ENCODE results near the gene SRSF9. TPM values are rescaled to one million over a fixed set of nuclear protein-coding genes. Genes with fewer than 3 reads are reported as not detected.

The SRSF9 gene
- total RNA-seq, 1 donor from 2014 or later: 115 TPM

DNA sequence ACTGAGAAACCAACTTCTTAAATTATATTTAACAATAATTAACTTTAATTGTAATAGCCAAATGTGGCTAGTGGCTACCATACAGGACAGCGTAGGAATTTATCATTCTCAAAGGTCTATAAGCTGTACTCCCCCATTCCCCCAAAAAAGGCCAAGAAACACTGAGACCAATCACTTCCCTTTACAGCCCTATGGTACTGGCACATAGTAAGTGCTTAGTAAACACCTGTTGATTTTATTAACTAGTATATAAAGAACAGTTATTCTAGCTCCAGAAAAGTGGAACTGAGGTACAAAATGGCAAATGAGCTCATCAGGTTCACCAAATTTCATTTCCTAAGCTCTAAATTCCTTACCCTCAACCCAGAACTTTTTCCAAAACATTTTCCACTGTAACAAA is 6.1 kb upstream of the SRSF9 start:
- intact Hi-C loops (cut with DNase I): no loop called here

DNA sequence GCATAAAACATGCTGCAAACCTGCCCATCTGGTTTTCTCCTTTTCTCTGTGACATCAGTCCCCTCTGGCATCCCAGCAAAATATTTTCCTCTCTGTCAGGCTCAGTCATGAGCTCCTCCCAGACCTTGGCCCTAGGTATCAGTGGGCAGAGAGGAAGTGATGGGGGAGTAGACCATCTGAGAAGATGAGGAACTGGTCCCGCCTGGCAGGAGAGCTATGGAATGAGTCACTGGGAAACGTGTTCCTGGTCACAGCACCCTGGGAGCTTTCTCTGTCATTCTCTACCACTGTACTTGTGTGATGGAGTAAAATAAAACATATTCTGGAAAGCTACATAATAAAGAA is 5.0 kb upstream of the SRSF9 start:
- peak; percentile 19 to 40 for ATAC-seq
- no peaks in the 10 kb centered on the region for H3K36me3 ChIP-seq
- TF ChIP-seq, protein P1, sequence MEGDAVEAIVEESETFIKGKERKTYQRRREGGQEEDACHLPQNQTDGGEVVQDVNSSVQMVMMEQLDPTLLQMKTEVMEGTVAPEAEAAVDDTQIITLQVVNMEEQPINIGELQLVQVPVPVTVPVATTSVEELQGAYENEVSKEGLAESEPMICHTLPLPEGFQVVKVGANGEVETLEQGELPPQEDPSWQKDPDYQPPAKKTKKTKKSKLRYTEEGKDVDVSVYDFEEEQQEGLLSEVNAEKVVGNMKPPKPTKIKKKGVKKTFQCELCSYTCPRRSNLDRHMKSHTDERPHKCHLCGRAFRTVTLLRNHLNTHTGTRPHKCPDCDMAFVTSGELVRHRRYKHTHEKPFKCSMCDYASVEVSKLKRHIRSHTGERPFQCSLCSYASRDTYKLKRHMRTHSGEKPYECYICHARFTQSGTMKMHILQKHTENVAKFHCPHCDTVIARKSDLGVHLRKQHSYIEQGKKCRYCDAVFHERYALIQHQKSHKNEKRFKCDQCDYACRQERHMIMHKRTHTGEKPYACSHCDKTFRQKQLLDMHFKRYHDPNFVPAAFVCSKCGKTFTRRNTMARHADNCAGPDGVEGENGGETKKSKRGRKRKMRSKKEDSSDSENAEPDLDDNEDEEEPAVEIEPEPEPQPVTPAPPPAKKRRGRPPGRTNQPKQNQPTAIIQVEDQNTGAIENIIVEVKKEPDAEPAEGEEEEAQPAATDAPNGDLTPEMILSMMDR (IDR thresholded peaks at IDR 0.05): no peak
- H3K4me3 ChIP-seq: no peak overlapping the region
- no peaks in the 10 kb centered on the region for H3K9me3 ChIP-seq
- H3K27ac ChIP-seq: no peak overlapping the region
- H3K27me3 ChIP-seq (ENCODE audit: low read depth): no peaks in the 10 kb centered on the region
- peaks cover 9% of the 10 kb centered on the region for H3K4me1 ChIP-seq
- no peak for DNase-seq
- intact Hi-C loops (cut with DNase I): no loop called here

More for the DNA sequence above, 6.1 kb upstream of the SRSF9 start:
- H3K4me3 ChIP-seq: no peak overlapping the region
- DNase-seq: no peak
- ATAC-seq: no peak
- H3K9me3 ChIP-seq: no peaks in the 10 kb centered on the region
- H3K27me3 ChIP-seq (ENCODE audit: low read depth): no peaks in the 10 kb centered on the region
- H3K36me3 ChIP-seq: no peaks in the 10 kb centered on the region
- H3K27ac ChIP-seq: no peak overlapping the region
- TF ChIP-seq, protein P1 (IDR thresholded peaks at IDR 0.05): no peak
- peaks cover under 1% of the 10 kb centered on the region for H3K4me1 ChIP-seq

DNA sequence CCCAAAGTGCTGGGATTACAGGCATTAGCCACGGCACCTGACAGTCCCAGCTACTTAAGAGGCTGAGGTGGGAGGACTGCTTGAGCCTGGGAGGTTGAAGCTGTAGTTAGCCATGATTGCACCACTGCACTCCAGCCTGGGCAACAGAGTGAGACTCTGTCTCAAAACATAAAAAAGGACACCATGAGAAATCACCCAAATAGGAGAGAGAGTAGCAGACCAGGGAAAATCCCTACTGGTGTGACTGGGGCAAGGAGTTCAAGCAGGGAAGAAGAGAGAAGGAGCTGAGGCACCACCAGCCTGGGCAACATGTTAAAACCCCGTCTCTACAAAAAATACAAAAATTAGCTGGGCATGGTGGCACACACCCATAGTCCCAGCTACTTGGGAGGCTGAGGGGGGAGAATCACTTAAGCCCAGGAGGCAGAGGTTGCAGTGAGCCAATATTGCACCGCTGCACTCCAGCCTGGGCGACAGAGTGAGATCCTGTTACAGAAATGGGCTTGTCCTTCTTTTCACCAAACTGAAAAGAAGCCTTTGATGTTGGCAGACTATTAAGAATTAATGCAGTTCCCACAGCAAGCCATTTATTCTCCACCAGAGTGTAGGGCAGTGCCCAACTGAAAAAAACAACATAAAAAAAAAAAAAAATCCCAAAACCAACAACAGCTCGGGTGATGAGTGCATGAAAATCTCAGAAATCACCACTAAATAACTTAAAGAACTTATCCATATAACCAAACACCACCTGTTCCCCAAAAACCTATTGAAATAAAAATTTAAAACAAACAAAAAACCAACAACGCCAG is 4.5 kb upstream of the SRSF9 start:
- H3K27ac ChIP-seq: no peak overlapping the region
- H3K9me3 ChIP-seq: no peaks in the 10 kb centered on the region
- H3K27me3 ChIP-seq (ENCODE audit: low read depth): no peaks in the 10 kb centered on the region
- TF ChIP-seq, protein P1 (IDR thresholded peaks at IDR 0.05): no peak
- no peaks in the 10 kb centered on the region for H3K36me3 ChIP-seq
- intact Hi-C loops (cut with DNase I): no loop called here
- no peak overlapping the region for H3K4me3 ChIP-seq
- peaks cover 9% of the 10 kb centered on the region for H3K4me1 ChIP-seq
- no peak for DNase-seq
- no peak for ATAC-seq

DNA sequence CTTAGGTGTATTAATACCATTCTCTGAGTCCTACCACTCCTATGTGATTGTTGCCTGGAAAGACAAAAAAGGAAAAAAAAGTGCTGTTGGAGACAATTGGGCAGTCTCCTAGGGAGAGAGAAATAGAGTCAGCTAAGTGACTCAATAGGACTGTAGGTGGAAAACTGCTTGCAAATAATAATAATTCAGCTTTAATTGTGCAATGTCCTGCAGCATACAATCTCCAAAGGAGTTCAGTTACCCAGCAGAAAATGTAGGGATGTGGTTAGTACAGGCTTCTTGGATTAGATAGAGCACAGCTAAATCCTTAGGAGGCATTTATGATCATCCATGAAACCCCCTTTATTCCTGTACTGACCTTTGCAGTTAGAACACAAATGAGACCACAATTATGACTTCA is 3.0 kb upstream of the SRSF9 start:
- intact Hi-C loops (cut with DNase I): no loop called here
- Histone ChIP-seq H3K27me3 (ENCODE audit: low read depth) (no peaks in the 10 kb centered on the region), H3K27ac (no peak overlapping the region), H3K36me3 (peaks cover 1% of the 10 kb centered on the region), H3K4me3 (no peak overlapping the region), H3K9me3 (no peaks in the 10 kb centered on the region), H3K4me1 (peaks cover 20% of the 10 kb centered on the region)
- TF ChIP-seq, protein P1 (IDR thresholded peaks at IDR 0.05): no peak
- no peak for ATAC-seq
- DNase-seq: no peak

DNA sequence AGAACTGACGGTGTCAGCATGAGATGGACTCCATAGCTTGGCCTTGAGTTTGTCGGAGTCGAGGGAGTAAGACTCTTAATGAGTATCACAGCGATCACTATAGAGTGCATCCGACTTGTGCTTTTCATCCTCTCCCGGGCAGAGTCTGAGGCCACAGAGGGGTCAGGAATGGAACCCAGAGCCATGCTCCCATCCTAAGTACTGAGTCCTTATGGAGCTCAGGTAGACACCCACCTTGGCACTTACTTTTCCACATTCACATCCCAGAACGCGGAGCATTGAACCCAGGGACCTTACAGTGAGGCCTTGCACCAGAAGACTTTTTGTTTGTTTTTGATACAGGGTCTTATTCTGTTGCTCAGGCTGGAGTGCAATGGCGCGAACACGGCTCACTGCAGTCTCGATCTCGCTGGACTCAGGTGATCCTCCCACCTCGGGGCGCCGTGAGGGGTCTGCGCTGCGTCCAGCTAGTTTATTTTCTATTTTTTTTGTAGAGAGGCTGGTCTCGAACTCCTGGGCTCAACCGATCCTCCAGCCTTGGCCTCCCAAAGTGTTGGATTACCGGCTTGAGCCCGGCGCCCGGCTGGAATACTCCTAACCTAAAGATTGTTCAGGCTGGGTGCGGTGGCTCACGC is 719 bp upstream of the SRSF9 start:
- Histone ChIP-seq H3K9me3 (no peaks in the 10 kb centered on the region), H3K4me1 (peaks cover 36% of the 10 kb centered on the region), H3K4me3 (peak overlapping the region; percentile 93), H3K36me3 (peaks cover 24% of the 10 kb centered on the region), H3K27me3 (ENCODE audit: low read depth) (no peaks in the 10 kb centered on the region), H3K27ac (peak overlapping the region; percentile 94)
- TF ChIP-seq, protein P1 (IDR thresholded peaks at IDR 0.05): no peak
- DNase-seq: no peak
- peak in 1 of 2 donors; percentile 22 for ATAC-seq
- intact Hi-C loops (cut with DNase I): no loop called here

Measured in lower lobe of right lung (tissue), 2 donors.